Fibroblast of skin of back (primary cell): ENCODE results near the gene NUP88.
A peak's percentile ranks its signal among the peaks of the same experiment; 100 is the strongest.

Experiments
- DNase-seq: peaks from one replicate; pipeline ENCODE4 v3.0.0-alpha.2; 2013

Gene NUP88

DNA sequence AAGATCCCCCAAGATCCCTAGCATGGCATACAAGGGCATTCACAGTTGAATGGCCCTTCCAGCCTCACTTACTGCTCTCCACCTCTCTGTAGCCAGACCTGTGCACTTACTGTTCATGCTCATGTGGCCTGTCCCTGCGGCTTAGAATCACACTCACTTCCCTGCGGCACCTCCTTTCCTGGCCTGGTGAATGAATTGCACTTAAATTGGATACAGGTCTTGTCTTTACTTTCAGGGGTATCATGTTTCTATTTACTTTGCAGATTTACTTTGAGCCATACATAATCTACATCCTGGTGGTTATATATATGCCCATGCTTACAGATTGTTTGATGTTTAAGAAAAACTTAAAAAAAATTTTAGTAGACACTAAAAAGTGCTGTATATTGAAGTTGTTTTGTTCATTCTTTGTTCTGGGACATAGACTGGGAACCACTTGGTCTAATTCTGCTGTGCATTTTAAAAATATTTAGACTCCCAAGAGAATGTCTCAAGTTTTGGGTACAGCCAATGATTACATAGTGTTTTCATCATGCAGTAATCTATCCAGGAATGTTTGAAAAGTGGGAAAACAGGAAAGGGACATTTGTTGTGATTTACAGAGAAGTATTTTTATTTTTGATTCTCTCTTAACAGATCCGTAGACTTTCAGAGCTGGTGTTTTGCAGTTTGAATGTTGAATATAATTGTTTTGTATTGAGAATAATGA is 63.9 kb downstream of the NUP88 start:
- peak; percentile 47 for DNase-seq

- no peak for DNase-seq
These were observed 64.5 kb downstream of the NUP88 start for GRCh38 chr17:5354886-5355415.

GRCh38 chr17:5354310-5354709 is 65.2 kb downstream of the NUP88 start:
- no peak for DNase-seq

DNA sequence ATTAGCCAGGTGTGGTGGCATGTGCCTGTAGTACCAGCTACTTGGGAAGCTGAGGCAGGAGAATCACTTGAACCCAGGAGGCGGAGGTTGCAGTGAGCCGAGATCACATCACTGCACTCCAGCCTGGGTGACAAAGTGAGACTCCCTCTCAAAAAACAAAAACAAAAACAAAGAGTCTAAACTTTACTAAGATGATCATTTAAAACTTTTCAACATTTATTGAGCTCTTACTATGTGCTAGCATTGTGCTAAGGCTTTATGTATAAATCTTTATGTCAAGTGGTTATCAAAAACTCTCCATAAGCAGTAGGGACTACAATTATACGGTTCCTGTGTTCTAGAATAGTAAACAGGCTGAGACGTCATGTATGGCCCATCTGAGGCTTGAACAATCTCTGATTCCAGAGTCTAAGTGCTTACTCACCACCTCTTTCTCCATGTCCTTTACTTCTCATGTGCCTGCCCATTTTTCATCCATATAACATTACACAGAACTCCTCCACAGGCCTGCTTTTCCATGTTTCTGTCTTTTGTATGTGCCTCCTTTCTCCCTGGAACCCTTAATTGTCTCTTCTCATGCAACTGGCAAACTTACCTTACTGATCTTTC is 66.7 kb downstream of the NUP88 start:
- no peak for DNase-seq

DNA sequence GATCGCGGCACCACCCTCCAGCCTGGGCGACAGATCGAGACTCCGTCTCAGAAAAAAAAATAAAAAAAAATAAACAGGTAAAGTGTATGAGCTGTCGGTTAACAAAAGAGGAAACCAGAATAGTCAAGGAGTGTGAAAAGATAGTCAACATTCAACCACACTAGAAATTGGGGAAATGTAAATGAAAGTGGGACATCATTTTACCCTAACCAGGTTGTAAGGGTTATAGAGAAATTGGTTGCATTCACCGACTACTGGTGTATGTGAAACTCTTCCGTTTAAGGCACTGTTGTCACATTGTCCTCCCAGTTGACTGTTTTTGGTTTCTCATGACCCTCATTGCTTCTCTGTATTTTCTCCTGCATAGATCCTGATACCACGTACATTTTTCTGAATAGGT is 74.5 kb downstream of the NUP88 start:
- DNase-seq: no peak
